K562 (cell line): Measurements from ENCODE around the gene ABCA3. TPM values are rescaled to one million over a fixed set of nuclear protein-coding genes. Genes with fewer than 3 reads are reported as not detected.

Experiments used
- BRCA1 ChIP-seq, 2 experiments: fragments of 450-650 bp in 1 of 2; sonication (generic) in 1 of 2; formaldehyde crosslinking in 1 of 2; IDR thresholded peaks; 2 replicates each; pipeline versions ENCODE4 v1.5.0 to v1.6.1; 2017 to 2020; ENCODE audit warnings: mild to moderate bottlenecking in 1 of 2, missing genetic modification reagents in 1 of 2
- BRF2 ChIP-seq: IDR thresholded peaks from 3 replicates; pipeline ENCODE4 v1.6.1; 2011; ENCODE audit warnings: borderline replicate concordance, mild to moderate bottlenecking; ENCODE audit not compliant: insufficient read length, insufficient read depth
- CHCHD3 ChIP-seq: fragments of 250-450 bp; sonication (Bioruptor Pico); IDR thresholded peaks from 2 replicates; pipeline ENCODE4 v2.1.2; 2022; ENCODE audit warnings: mild to moderate bottlenecking
- DNMT1 ChIP-seq: fragments of 450-650 bp; IDR thresholded peaks from 2 replicates; pipeline ENCODE4 v1.6.1; 2016; ENCODE audit warnings: antibody characterized with exemption, mild to moderate bottlenecking
- GTF2F1 ChIP-seq: IDR thresholded peaks from 2 replicates; pipeline ENCODE4 v1.6.1; 2011; ENCODE audit warnings: low read depth, low read length, improper control_type of control experiment
- HOXB6 ChIP-seq: fragments of 250-450 bp; sonication (Bioruptor Pico); IDR thresholded peaks from 2 replicates; pipeline ENCODE4 v1.5.1; 2022; ENCODE audit warnings: mild to moderate bottlenecking, borderline replicate concordance
- IRF2 ChIP-seq: sonication (generic); formaldehyde crosslinking; IDR thresholded peaks from 2 replicates; pipeline ENCODE4 v1.8.1; 2022; ENCODE audit warnings: mild to moderate bottlenecking, missing genetic modification reagents
- KDM2B ChIP-seq: fragments of 250-450 bp; sonication (Bioruptor Pico); IDR thresholded peaks from 2 replicates; pipeline ENCODE4 v1.8.0; 2021; ENCODE audit warnings: mild to moderate bottlenecking, moderate library complexity
- KLF10 ChIP-seq: fragments of 250-450 bp; sonication (Bioruptor Pico); IDR thresholded peaks from 2 replicates; pipeline ENCODE4 v1.6.1; 2021; ENCODE audit warnings: matching md5 sums
- KLF16 ChIP-seq: IDR thresholded peaks from 2 replicates; pipeline ENCODE4 v1.6.1; 2016; ENCODE audit warnings: antibody characterized with exemption
- MCM5 ChIP-seq: fragments of 450-650 bp; IDR thresholded peaks from 2 replicates; pipeline ENCODE4 v1.6.1; 2016; ENCODE audit warnings: low read depth
- NRF1 ChIP-seq, 2 experiments: fragments of 450-650 bp; IDR thresholded peaks in 1 of 2; conservative IDR thresholded peaks in 1 of 2; 2 replicates each; pipeline ENCODE4 v1.6.1; 2014; ENCODE audit warnings: mild to moderate bottlenecking in 2 of 2
- RBFOX2 ChIP-seq: fragments of 200-400 bp; formaldehyde crosslinking; IDR thresholded peaks from 2 replicates; pipeline ENCODE4 v1.6.1; 2017; ENCODE audit warnings: low read depth, mild to moderate bottlenecking, low read length, moderate library complexity
- SAP30 ChIP-seq: fragments of 200-600 bp; sonication (generic); IDR thresholded peaks from 2 replicates; pipeline ENCODE4 v1.6.1; 2012; ENCODE audit warnings: borderline replicate concordance, low read depth, mild to moderate bottlenecking, moderate library complexity, low read length, control low read depth, inconsistent platforms; ENCODE audit not compliant: insufficient read depth, poor library complexity, severe bottlenecking
- SRSF7 ChIP-seq: fragments of 200-400 bp; formaldehyde crosslinking; optimal IDR thresholded peaks from 2 replicates; pipeline ENCODE3; 2017; ENCODE audit warnings: mild to moderate bottlenecking, low read depth, low read length
- TARDBP ChIP-seq: fragments of 450-650 bp; IDR thresholded peaks from 2 replicates; pipeline ENCODE4 v1.6.1; 2016
- TFE3 ChIP-seq: fragments of 450-650 bp; formaldehyde crosslinking; IDR thresholded peaks from 2 replicates; pipeline ENCODE4 v1.4.0; 2020; ENCODE audit warnings: mild to moderate bottlenecking, mixed read lengths
- TRIM28 ChIP-seq: fragments of 450-650 bp; IDR thresholded peaks from 2 replicates; pipeline ENCODE4 v1.6.1; 2017
- YY1 ChIP-seq, 3 experiments: IDR thresholded peaks; 2 replicates each; pipeline ENCODE4 v1.6.1; 2011; ENCODE audit warnings: low read length in 2 of 3, mild to moderate bottlenecking in 2 of 3, moderate library complexity in 2 of 3, borderline replicate concordance in 1 of 3, control low read depth in 1 of 3, low read depth in 1 of 3; ENCODE audit not compliant: insufficient read depth in 3 of 3, insufficient replicate concordance in 2 of 3, control insufficient read depth in 1 of 3, insufficient read length in 1 of 3; ENCODE audit errors: extremely low read depth in 1 of 3
- ZFP1 ChIP-seq: fragments of 450-650 bp; formaldehyde crosslinking; IDR thresholded peaks from 2 replicates; pipeline ENCODE4 v1.4.0; 2020; ENCODE audit warnings: mild to moderate bottlenecking, mixed read lengths
- ZNF449 ChIP-seq: fragments of 250-450 bp; sonication (Bioruptor Pico); IDR thresholded peaks from 2 replicates; pipeline ENCODE4 v1.8.0; 2022; ENCODE audit warnings: moderate library complexity, mild to moderate bottlenecking, inconsistent platforms
- ZNF644 ChIP-seq: fragments of 200-800 bp; sonication (Bioruptor generic); IDR thresholded peaks from 2 replicates; pipeline ENCODE4 v1.6.1; 2016; ENCODE audit warnings: low read depth, missing genetic modification characterization, missing compliant biosample characterization
- ZNF668 ChIP-seq: fragments of 250-450 bp; sonication (Bioruptor Pico); IDR thresholded peaks from 2 replicates; pipeline ENCODE4 v1.8.0; 2022; ENCODE audit warnings: mild to moderate bottlenecking, inconsistent platforms
- ZNF707 ChIP-seq: fragments of 250-450 bp; sonication (Bioruptor Pico); conservative IDR thresholded peaks from 2 replicates; pipeline ENCODE4 v1.8.0; 2022; ENCODE audit warnings: inconsistent platforms, mild to moderate bottlenecking, moderate library complexity
- polyA plus RNA-seq, 8 experiments: library from polyadenylated mRNA; depleted of rRNA in 4 of 8; stranded (reverse) in 5 of 8; unstranded in 3 of 8; fragments of >200 nt; fragmentation: Nextera tagmentation in 2 of 8; fragmentation: Illumina TruSeq in 1 of 8; extraction: Ambion mirVana in 2 of 8; extraction: Trizol in 1 of 8; gene quantifications; 2 replicates each; pipeline versions ENCODE4 v1.2.1 to v1.2.3, GENCODE V29; 2011 to 2014; ENCODE audit warnings: inconsistent platforms in 1 of 8, missing spikeins in 1 of 8
- total RNA-seq, 7 experiments: library from RNA; depleted of rRNA in 6 of 7; stranded (reverse); fragments of >200 nt in 6 of 7; fragmentation: Illumina TruSeq in 2 of 7; extraction: Trizol in 2 of 7; gene quantifications; 2 replicates each; pipeline versions ENCODE4 v1.2.1 to v1.2.3, GENCODE V29; 2011 to 2021; ENCODE audit warnings: low replicate concordance in 1 of 7

Gene ABCA3
- total and polyA plus RNA-seq, 9 of the 15 experiments (the other 6 are each of a cell fraction or from before 2014, with no cell fraction given) = 0.66 to 23.7 (median 6.9) TPM

GRCh38 chr16:2267913-2268666 lies 72.4 kb downstream of the ABCA3 start, which contains the start of gene RNPS1 (continued):
- TF ChIP-seq IRF2 (no peak), TARDBP (peak; percentile 18; the same call in 1 of the 2 replicates), MCM5 (no peak), BRCA1 (IDR thresholded peaks at IDR 0.05) (no peak), BRCA1 (CRISPR knock-in tag; IDR thresholded peaks at IDR 0.05) (no peak), KLF16 (no peak), RBFOX2 (peak; percentile 99), SRSF7 (no peak), HOXB6 (CRISPR knock-in tag) (no peak), KLF10 (CRISPR knock-in tag) (no peak), YY1 (IDR thresholded peaks at IDR 0.05; ENCODE audit: borderline replicate concordance in 1 of 3, control insufficient read depth in 1 of 3, extremely low read depth in 1 of 3, insufficient read depth in 3 of 3, insufficient read length in 1 of 3, insufficient replicate concordance in 2 of 3, low read depth in 1 of 3, low read length in 2 of 3) (peak; percentile 43 to 84 (median 73)), TRIM28 (peak; percentile 31; the same call in 1 of the 2 replicates), DNMT1 (no peak), NRF1 (conservative IDR thresholded peaks at IDR 0.05 in 1 of 2, IDR thresholded peaks at IDR 0.05 in 1 of 2) (peak; percentile 96), SAP30 (peak; percentile 53), GTF2F1 (peak; percentile 75), ZNF449 (no peak), TFE3 (CRISPR knock-in tag) (no peak), ZFP1 (CRISPR knock-in tag) (no peak), ZNF644 (tag) (no peak), CHCHD3 (CRISPR knock-in tag) (peak; percentile 48; the same call in 1 of the 2 replicates), ZNF668 (no peak), ZNF707 (CRISPR knock-in tag) (no peak), KDM2B (CRISPR knock-in tag) (no peak; the same call in 1 of the 2 replicates), BRF2 (no peak)
